SK-N-SH (cell line): Measurements from ENCODE around the gene CD83. TPM values are rescaled to one million over a fixed set of nuclear protein-coding genes. Genes with fewer than 3 reads are reported as not detected.

Source experiments
- CTCF ChIA-PET: fragments of 300-600, 350-600 bp; formaldehyde crosslinking; extraction: SDS; loops from one replicate; lab custom pipeline; 2021; lab: Yijun Ruan, JAX
- POLR2A ChIA-PET: fragments of 350-600 bp; sonication (Branson Sonifier 250); formaldehyde crosslinking; extraction: SDS; loops from one replicate; lab custom pipeline; 2020; ENCODE audit warnings: antibody characterized with exemption, inconsistent platforms; lab: Yijun Ruan, JAX
- DNase-seq: peaks from one replicate; pipeline ENCODE4 v3.0.0; 2012
- H2AFZ ChIP-seq: fragments of 200-600 bp; sonication (generic); 2 replicates; pipeline ENCODE4 v1.8.1; 2016; ENCODE audit warnings: antibody characterized with exemption, mild to moderate bottlenecking, low read depth
- H3F3A ChIP-seq: fragments of 200-600 bp; sonication (generic); replicated peaks from 2 replicates; pipeline ENCODE3; 2016; ENCODE audit warnings: antibody characterized with exemption, mild to moderate bottlenecking; ENCODE audit not compliant: insufficient read depth
- H3K27ac ChIP-seq, 2 experiments: fragments of 200-500 bp in 1 of 2; fragments of 200-600 bp in 1 of 2; sonication (Bioruptor generic) in 1 of 2; sonication (generic), shearing (Covaris generic) in 1 of 2; 2 replicates each; pipeline versions ENCODE4 v1.5.1 to v1.6.1; 2014 to 2016; ENCODE audit warnings: low read depth in 2 of 2, inconsistent platforms in 1 of 2, low read length in 1 of 2, mild to moderate bottlenecking in 1 of 2, mixed read lengths in 1 of 2
- H3K27me3 ChIP-seq: fragments of 200-600 bp; sonication (generic), shearing (Covaris generic); 2 replicates; pipeline ENCODE4 v1.6.1; 2016; ENCODE audit warnings: mixed run types; ENCODE audit not compliant: insufficient read depth
- H3K36me3 ChIP-seq, 2 experiments: fragments of 200-500 bp in 1 of 2; fragments of 200-600 bp in 1 of 2; sonication (Bioruptor generic) in 1 of 2; sonication (generic) in 1 of 2; replicated peaks in 1 of 2; 2 replicates each; pipeline versions ENCODE3 to v1.5.1; 2014 to 2016; ENCODE audit warnings: low read length in 1 of 2, mild to moderate bottlenecking in 1 of 2; ENCODE audit not compliant: insufficient read depth in 2 of 2, control insufficient read depth in 1 of 2
- H3K4me1 ChIP-seq, 2 experiments: fragments of 200-500 bp in 1 of 2; fragments of 200-600 bp in 1 of 2; sonication (Bioruptor generic) in 1 of 2; sonication (generic), shearing (Covaris generic) in 1 of 2; 2 replicates each; pipeline versions ENCODE4 v1.5.1 to v1.6.1; 2014 to 2016; ENCODE audit warnings: low read depth in 1 of 2, low read length in 1 of 2, mixed run types in 1 of 2; ENCODE audit not compliant: insufficient read depth in 2 of 2, control insufficient read depth in 1 of 2
- H3K4me2 ChIP-seq: fragments of 200-600 bp; sonication (generic), shearing (Covaris generic); 2 replicates; pipeline ENCODE4 v1.6.1; 2017; ENCODE audit warnings: mixed run types
- H3K4me3 ChIP-seq, 2 experiments: fragments of 200-500 bp in 1 of 2; fragments of 200-600 bp in 1 of 2; sonication (Bioruptor generic) in 1 of 2; sonication (generic), shearing (Covaris generic) in 1 of 2; 2 replicates each; pipeline versions ENCODE4 v1.5.1 to v1.8.1; 2014 to 2016; ENCODE audit warnings: low read depth in 2 of 2, inconsistent platforms in 1 of 2, low read length in 1 of 2, mild to moderate bottlenecking in 1 of 2, mixed read lengths in 1 of 2, moderate library complexity in 1 of 2
- H3K79me2 ChIP-seq: fragments of 200-600 bp; sonication (generic); 2 replicates; pipeline ENCODE4 v1.8.1; 2017; ENCODE audit warnings: mild to moderate bottlenecking; ENCODE audit not compliant: insufficient read depth
- H3K9ac ChIP-seq: fragments of 200-600 bp; sonication (generic); 2 replicates; pipeline ENCODE4 v1.6.1; 2017; ENCODE audit warnings: mixed run types
- H3K9me2 ChIP-seq: fragments of 200-600 bp; sonication (generic); 2 replicates; pipeline ENCODE4 v1.6.1; 2017; ENCODE audit warnings: mixed run types
- H3K9me3 ChIP-seq: fragments of 200-600 bp; sonication (generic); 2 replicates; pipeline ENCODE4 v1.6.1; 2017; ENCODE audit warnings: mixed run types, mild to moderate bottlenecking, moderate library complexity
- H4K20me1 ChIP-seq: fragments of 200-600 bp; sonication (generic); 2 replicates; pipeline ENCODE4 v1.6.1; 2017; ENCODE audit warnings: mild to moderate bottlenecking, mixed run types; ENCODE audit not compliant: insufficient read depth
- ELF1 ChIP-seq: IDR thresholded peaks from 2 replicates; pipeline ENCODE4 v1.4.0; 2012
- EP300 ChIP-seq, 2 experiments: IDR thresholded peaks; 2 replicates each; pipeline versions ENCODE4 v1.4.0 to v1.6.1; 2012; ENCODE audit warnings: borderline replicate concordance in 1 of 2, low read depth in 1 of 2, low read length in 1 of 2
- FOSL2 ChIP-seq: IDR thresholded peaks from 2 replicates; pipeline ENCODE4 v1.4.0; 2012; ENCODE audit warnings: low read depth, mild to moderate bottlenecking, moderate library complexity, borderline replicate concordance
- FOXJ3 ChIP-seq: sonication (generic); formaldehyde crosslinking; IDR thresholded peaks from 2 replicates; pipeline ENCODE4 v1.5.1; 2020; ENCODE audit warnings: mild to moderate bottlenecking, missing genetic modification reagents
- FOXM1 ChIP-seq: IDR thresholded peaks from 2 replicates; pipeline ENCODE4 v1.4.0; 2012; ENCODE audit warnings: low read depth, mild to moderate bottlenecking
- MEF2A ChIP-seq: IDR thresholded peaks from 2 replicates; pipeline ENCODE4 v1.4.0; 2012; ENCODE audit warnings: low read depth, borderline replicate concordance
- NFIC ChIP-seq: IDR thresholded peaks from 2 replicates; pipeline ENCODE4 v1.4.0; 2012; ENCODE audit warnings: borderline replicate concordance
- PBX3 ChIP-seq: IDR thresholded peaks from 2 replicates; pipeline ENCODE4; 2012
- RCOR1 ChIP-seq: fragments of 150-350 bp; IDR thresholded peaks from 2 replicates; pipeline ENCODE4 v1.6.1; 2017; ENCODE audit warnings: antibody characterized with exemption, low read length
- REST ChIP-seq: IDR thresholded peaks from 2 replicates; pipeline ENCODE4 v1.6.1; 2012; ENCODE audit warnings: mild to moderate bottlenecking, low read depth, low read length, moderate library complexity
- SIN3A ChIP-seq: IDR thresholded peaks from 2 replicates; pipeline ENCODE4 v1.6.1; 2012; ENCODE audit warnings: low read depth, mild to moderate bottlenecking, low read length, moderate library complexity, borderline replicate concordance
- SMC3 ChIP-seq: IDR thresholded peaks from 2 replicates; pipeline ENCODE4 v1.6.1; 2012; ENCODE audit warnings: low read depth, low read length, improper control_type of control experiment
- USF1 ChIP-seq: IDR thresholded peaks from 2 replicates; pipeline ENCODE4 v1.4.0; 2012; ENCODE audit warnings: low read depth, borderline replicate concordance
- USF2 ChIP-seq: fragments of 150-350 bp; IDR thresholded peaks from 2 replicates; pipeline ENCODE4 v1.6.1; 2017; ENCODE audit warnings: antibody characterized with exemption, low read length, low read depth, borderline replicate concordance
- WGBS: methylation state at CpG from one replicate; pipeline ENCODE4 v1.1.6; 2017; ENCODE audit warnings: low lambda C conversion rate; 5-methylcytosine and 5-hydroxymethylcytosine counted together
- polyA plus RNA-seq, 3 experiments: library from polyadenylated mRNA; depleted of rRNA; stranded (reverse); fragments of >200 nt; gene quantifications; 2 replicates each; pipeline ENCODE4 v1.2.3, GENCODE V29; 2012

Gene CD83
- polyA plus RNA-seq, 1 of the 3 experiments (the other 2 are of a cell fraction) = 2.0 TPM

GRCh38 chr6:14085176-14085787 lies 32.3 kb upstream of the CD83 start:
- no peak overlapping the region for H3K27ac ChIP-seq
- ChIA-PET POLR2A (no interaction called here), CTCF (interaction anchor here (0.7 to 1.1 kb wide), 2 partner anchors 19 to 177 kb away, joined by 4 read pairs; no protein-coding TSS in a partner anchor)
- H4K20me1 ChIP-seq = no peaks in the 10 kb centered on the region
- no peaks in the 10 kb centered on the region for H3K9me2 ChIP-seq
- DNase-seq = no peak
- no peaks in the 10 kb centered on the region for H3K36me3 ChIP-seq
- H3K9me3 ChIP-seq = no peaks in the 10 kb centered on the region
- TF ChIP-seq FOXJ3 (CRISPR knock-in tag) (no peak), EP300 (IDR thresholded peaks at IDR 0.05; ENCODE audit: borderline replicate concordance in 1 of 2, low read depth in 1 of 2, low read length in 1 of 2) (no peak), SMC3 (no peak), SIN3A (no peak), NFIC (no peak), USF2 (no peak), PBX3 (no peak), MEF2A (no peak), RCOR1 (no peak), FOXM1 (no peak), ELF1 (no peak), FOSL2 (no peak), USF1 (no peak), REST (no peak)
- H3K4me1 ChIP-seq = no peaks in the 10 kb centered on the region
- H2AFZ ChIP-seq = no peak overlapping the region
- no peak overlapping the region for H3K4me3 ChIP-seq
- no peaks in the 10 kb centered on the region for H3F3A ChIP-seq
- no peak overlapping the region for H3K9ac ChIP-seq
- no peaks in the 10 kb centered on the region for H3K79me2 ChIP-seq
- H3K4me2 ChIP-seq = no peak overlapping the region
- WGBS = 90% methylated on average over 5 of the region's 5 CpGs
- H3K27me3 ChIP-seq = no peaks in the 10 kb centered on the region; the same call in 1 of the 2 replicates
